ENCODE data around the gene GLI1.
"Not testable (repeated sequence)": the region's sequence is repeated elsewhere in the genome, so short reads cannot be mapped to it uniquely, and the experiment has no call there.

Gene GLI1

DNA sequence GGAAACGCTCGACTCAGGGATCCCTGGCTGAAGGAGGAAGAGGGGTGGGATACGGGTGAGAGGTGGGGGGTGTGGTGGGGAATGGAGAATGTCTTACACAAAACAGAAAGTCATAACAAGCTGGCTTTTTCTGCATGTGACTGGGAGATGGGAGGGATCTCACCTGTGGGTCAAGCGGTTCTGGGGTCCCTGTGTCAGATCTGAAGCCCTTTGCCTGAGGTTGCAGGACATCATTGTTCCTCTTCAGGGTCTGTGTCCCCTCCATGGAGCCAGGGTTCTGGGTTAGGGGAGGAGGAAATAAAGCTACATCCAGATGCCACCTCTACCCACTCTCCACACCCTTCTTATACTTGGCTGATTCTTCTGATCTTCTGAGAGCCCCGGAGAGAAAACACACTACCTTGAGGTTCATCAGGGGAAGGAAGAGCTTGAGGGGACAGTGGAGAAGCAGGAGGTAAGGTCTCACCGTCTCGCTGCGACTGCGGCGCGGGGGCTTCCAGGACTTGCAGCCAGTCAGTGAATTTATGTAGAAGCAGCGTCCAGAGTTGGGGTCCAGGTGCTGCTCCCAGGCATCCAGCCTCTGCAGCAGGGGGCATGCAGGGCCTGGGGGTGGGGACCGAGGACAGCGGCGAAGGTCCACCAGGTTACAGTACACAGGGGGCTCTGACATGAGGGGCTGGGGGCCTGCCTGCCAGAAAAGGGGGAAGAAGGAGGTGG is 17.6 kb downstream of the GLI1 start:
- no peak for DNase-seq

DNA sequence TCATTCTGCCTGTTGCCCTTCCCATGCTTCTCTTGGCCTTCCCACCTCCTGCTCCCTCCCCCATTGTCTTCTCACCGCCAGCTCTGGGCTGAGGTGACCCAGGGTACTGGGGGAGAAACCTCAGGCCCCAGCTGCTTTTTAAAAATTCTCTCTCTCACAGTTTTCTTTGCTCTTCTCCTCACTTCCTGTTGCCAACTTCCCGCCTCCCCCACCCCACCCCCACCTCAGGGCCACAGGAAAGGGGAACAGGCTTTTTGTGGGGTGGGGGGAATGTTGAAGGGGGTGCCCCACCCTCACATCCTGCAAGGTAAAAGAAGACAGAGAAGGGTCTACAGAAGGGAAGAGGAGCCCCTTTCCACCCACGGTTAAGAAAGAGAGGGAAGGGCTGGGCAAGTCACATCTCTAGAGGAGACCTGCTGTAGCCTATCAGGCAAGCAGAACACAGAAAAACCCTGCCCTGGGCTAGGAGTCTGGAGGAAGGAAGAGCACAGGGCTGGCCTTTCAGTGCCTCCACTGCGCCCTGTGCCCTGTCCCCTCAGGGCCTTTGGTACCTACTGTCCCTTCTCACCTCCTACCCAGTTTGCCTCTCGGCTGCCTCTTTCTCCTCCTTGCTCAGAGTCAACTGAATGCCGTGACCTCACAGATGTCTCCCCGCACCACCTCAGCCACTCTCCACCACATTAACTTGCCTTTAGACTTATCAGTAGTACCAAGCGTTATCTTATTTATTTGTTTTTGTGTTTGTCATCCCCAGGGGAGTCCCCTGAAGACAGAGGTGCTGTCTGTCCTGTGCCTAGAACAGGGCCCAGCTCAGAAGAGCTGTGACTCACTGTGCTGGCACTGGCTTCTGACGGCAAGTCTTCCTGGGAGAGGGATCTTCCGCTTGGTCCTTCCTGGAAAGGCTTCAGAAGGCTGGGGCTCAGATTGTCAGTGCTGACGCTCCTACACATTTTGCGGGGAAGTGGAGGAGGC is 18.4 kb downstream of the GLI1 start:
- peak; percentile 66 to 69 for DNase-seq

DNA sequence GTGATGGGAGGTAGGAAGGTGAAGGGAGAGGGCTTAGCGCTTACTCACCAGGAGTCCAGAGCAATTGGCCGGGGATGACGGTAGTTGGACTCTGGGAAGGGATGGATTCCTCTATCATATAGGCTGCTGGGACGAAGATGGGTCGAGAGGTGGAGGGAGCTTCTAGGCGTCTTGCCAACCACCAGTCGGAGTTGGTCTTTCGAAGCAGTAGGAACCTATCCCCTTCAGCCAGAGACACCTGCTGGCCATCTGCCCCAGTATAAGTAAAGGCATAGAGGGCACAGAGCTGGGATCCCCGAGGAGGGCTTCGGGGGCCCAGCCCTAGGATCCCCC is 19.4 kb downstream of the GLI1 start:
- no peak for DNase-seq

DNA sequence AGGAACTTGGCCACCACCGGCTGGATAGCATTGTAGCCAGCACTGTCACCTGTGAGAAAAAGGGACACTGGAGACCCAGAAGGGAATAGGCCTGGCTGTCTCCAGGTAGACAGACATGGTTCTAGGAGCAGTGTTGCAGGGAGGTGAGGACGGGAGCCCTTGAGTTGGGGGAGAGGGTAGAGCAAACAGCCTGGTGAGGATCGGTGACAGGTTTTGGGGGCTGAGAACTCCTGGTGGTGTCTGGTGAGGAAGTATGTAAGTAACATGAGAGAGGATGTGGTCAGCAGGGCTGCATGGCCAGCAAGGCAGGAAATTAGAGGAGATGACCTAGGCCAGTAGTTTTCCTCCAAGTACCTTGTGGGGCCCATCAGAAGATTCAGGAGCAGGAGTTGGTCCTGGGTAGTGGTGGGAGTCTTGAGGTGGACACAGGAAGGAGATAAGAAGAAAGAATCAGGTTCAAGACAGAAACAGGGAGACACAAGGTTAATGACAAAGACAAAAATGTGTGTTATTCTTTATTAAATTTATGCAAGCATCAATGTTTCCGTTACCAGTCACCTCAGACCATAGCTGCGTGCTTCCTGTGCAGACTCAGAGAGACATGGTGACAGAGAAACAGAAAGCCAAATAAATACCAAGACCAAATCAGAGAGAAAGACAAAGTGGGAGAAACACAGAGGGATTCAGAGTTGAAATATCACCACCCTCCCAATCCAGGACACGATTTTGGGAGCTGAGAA is 20.0 kb downstream of the GLI1 start, which contains the start of gene ARHGAP9:
ARHGAP9 (minus strand) TSS at position 491 of the 740 bp plus-strand sequence; CDS start at position 31, 460 bp downstream.
- peak; percentile 67 to 68 for DNase-seq

DNA sequence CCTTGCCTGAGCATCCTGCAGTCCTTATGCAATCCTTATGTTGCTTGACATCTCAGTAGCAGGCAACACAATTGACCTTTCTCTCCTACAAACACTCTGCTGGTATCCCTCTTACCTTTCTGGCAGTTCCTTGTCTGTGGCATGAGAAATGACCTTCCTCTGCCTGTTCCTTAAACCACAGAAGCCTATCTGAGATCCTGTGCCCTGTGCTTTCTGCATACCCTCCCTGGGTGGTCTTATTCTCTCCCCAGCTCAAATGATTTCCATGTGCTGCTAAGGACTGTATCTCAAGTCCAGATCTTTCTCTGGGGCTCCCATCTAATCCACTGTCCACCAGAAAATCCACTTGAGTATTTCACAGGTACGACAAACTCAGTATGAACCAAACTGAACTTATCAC is 22.1 kb downstream of the GLI1 start:
- no peak for DNase-seq

DNA sequence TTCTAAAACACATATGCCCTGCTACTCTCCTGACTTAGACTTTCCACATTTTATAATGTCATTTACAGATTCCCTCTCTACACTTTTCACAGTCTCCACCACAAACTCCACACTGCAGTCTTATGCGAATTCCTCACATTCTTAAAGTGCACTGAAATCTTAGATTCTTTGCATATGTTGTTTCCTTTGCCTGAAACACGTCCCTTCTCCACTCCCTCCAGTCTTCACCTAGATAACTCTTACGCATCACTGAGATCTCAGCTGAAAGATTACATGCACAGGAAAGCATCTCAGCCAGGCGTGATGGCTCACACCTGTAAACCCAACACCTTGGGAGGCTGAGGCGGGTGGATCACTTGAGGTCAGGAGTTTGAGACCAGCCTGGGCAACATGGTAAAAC is 23.9 kb downstream of the GLI1 start:
- DNase-seq: no peak

DNA sequence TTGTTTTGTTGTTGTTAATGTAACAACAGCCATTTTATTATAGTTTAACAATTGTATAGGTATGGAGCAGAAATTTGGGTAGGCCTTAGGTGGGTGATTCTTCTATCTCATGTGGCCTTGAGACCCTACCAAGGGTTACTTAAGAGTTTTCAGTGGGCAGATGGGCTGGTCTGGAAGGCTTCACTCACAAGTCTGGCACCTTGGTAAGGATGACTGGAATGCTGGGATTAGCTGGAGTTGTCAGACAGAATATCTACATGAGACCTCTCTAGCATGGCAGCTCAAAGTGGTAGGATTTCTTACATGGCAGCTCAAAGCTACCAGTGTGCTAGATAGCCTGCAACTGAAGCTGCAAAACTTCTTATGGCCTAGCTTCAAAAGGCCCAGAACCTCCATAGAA is 26.1 kb downstream of the GLI1 start:
- no peak for DNase-seq

DNA sequence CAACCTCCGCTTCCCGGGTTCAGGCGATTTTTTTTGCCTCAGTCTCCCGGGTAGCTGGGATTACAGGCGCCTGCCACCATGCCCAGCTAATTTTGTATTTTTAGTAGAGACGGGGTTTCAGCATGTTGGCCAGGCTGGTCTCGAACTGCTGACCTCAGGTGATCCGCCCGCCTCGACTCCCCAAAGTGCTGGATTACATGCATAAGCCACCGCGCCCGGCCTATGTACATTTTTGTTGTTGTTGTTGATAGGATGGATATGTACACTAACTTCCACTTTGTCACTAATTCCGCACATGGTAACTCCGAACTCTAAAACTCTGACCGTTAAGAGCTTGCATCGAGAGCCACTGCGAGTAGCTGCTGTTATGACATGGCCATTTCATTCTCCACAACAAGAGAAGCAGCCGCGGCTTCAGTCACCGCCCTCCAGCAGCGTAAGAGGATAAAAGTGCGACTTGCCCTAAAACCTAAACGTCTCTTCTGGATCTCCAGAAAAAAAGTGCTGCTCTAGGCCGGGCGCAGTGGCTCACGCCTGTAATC is 27.5 kb downstream of the GLI1 start:
- DNase-seq: no peak

DNA sequence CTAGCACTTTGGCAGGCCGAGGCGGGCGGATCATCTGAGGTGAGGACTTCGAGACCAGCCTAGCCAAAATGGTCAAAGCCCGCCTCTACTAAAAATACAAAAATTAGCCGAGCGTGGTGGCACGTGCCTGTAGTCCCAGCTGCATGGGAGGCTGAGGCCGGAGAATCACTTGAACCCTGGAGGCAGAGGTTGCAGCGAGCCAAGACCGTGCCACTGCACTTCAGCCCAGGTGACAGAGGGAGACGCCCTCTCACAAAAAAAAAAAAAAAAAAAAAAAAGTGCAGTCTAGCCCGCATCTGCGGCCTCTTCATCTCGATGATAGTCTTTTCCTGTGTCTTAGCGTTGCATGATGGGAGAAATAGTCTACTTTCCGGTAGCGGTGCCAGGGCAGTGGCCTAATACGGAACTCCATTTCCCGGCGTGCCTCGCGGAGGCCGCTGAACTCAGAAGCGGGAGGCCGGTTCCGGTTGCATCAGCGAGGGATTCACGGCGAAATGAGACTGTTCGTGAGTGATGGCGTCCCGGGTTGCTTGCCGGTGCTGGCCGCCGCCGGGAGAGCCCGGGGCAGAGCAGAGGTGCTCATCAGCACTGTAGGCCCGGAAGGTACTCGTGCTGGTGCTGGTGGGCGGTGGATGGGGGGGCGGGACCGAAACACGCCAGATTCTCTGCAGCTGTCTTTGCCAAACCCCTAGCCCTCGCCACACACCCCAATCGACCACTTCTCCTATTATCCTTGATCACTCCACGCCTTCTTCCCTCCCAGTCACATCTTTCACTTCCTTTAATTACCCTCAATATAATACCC is 28.2 kb downstream of the GLI1 start, which contains the start of gene MARS1:
MARS1 (plus strand) TSS at position 472 of the 805 bp plus-strand sequence; CDS start at position 495, 23 bp downstream.
- peak; percentile 93 for DNase-seq

DNA sequence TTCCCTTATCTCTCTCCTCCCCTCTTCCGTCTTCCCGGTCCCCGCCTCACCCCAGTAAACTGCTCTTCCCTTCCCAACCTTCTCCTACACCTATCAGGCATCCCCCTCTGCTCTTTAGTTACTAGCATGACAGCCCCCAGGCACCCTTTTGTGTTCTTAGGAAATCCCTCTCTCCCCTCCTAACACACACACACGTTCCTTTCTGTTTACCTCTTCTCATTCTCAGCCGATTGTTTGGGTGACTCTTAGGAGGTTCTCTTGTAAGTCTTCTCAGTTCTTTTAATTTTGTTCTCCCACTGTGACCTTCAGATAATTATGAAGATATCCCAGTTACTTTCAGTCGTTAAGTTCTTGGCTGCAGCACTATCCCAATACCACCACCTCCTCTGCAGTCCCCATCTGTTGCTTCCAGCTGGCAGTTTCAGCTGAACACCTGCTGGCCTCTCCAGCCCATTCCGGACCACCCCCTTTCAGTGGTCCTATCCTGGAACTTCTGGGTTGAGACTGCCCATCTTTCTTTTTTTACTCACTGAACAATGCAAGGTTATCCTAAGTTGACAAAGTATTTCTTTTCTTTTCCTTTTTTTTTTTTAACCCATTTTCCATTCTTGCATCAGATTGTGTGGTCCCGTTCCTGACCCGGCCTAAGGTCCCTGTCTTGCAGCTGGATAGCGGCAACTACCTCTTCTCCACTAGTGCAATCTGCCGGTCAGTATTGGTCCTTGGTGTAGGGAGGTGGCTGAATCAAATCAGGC is 29.0 kb downstream of the GLI1 start:
- DNase-seq: no peak

DNA sequence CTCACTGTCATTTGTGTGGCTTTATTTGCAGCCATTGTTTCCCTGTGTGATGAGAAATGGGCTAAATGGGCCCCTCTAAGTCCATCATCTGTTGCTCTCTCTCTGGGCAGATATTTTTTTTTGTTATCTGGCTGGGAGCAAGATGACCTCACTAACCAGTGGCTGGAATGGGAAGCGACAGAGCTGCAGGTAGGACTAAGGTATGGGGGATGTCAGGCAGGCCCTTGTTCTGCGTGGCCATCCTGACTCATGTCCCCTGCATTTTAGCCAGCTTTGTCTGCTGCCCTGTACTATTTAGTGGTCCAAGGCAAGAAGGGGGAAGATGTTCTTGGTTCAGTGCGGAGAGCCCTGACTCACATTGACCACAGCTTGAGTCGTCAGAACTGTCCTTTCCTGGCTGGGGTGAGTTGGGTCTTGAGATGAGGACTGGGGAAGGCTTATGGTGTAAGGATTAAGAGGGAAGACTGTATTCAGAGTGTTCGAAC is 29.6 kb downstream of the GLI1 start:
- no peak for DNase-seq

DNA sequence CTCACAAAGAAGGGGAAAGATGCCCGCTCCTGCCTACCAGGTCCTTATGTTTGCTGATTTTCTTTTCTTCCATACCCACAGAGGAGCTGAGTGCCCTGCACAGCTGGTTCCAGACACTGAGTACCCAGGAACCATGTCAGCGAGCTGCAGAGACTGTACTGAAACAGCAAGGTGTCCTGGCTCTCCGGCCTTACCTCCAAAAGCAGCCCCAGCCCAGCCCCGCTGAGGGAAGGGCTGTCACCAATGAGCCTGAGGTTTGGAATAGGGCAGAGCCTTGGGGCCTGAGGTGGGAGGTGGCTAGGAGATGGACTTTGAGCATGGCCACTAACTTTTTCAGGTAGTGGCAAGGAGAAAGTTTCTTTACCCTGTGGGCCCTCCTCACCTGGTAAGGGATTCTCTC is 30.5 kb downstream of the GLI1 start:
- no peak for DNase-seq

DNA sequence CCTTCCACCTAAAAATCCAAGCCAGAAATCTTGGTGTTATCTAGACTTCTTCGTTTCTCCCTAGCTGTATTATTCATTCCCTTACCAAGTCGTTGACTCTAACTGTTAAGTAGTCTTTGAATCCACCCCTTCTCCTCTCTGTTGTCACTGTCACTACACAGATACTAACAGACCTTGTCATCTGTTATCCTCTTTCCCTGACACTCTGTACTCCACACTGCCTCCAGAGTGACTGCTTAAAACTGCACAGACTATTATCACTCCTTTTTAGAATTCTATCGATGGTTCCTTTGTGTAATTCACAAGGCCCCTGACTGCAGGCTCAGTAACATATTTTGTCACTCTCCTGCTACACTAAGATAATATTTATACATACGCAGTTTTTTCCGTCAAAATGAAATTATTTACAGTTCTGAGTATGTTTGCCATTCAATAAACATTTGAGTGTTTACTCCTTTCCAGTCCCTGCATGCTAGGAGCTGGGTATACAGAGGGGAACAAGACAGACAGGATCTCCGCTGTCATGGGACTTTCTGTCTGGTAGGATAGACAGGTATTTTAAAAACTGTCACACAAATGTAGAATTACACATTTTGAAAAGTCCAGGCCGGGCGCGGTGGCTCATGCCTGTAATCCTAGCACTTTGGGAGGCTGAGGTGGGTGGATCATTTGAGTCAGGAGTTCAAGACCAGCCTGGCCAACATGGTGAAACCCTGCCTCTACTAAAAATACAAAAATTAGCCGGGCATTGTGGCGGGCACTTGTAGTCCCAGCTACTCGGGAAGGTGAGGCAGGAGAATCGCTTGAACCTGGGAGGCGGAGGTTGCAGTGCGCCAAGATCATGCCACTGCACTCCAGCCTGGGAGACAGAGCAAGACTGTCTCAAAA is 32.1 kb downstream of the GLI1 start:
- DNase-seq: no peak

DNA sequence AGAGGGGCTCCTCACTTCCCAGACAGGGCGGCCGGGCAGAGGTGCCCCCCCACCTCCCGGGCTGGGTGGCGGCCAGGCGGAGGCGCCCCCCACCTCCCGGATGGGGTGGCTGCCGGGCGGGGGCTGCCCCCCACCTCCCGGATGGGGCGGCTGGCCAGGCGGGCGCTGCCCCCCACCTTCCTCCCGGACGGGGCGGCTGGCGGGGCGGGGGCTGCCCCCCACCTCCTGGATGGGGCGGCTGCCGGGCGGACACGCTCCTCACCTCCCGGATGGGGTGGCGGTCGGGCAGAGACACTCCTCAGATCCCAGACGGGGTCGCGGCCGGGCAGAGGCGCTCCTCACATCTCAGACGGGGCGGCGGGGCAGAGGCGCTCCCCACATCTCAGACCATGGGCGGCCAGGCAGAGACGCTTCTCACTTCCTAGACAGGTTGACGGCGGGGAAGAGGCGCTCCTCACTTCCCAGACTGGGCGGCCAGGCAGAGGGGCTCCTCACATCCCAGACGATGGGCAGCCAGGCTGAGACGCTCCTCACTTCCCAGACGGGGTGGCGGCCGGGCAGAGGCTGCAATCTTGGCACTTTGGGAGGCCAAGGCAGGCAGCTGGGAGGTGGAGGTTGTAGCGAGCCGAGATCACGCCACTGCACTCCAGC is 35.6 kb downstream of the GLI1 start:
- not testable (repeated sequence) for DNase-seq

DNA sequence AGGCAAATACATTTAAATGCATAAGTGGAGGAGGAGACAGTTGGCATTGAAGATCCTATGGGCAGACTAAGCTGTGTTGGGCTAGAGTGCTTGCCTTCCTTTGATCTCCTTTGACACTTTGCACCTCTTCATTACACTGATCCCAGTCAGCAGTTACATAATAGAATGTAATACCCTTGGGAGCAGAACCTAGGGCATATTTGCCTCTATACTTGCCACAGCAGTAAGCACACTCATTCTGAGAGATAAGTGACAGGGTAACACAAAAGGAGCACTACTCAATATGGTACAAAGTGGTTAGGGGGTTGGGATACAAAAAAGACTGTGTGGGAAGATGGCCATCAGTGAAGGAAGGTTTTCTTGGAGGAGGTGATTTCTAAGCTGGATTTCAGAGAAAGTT is 37.2 kb downstream of the GLI1 start:
- DNase-seq: no peak

DNA sequence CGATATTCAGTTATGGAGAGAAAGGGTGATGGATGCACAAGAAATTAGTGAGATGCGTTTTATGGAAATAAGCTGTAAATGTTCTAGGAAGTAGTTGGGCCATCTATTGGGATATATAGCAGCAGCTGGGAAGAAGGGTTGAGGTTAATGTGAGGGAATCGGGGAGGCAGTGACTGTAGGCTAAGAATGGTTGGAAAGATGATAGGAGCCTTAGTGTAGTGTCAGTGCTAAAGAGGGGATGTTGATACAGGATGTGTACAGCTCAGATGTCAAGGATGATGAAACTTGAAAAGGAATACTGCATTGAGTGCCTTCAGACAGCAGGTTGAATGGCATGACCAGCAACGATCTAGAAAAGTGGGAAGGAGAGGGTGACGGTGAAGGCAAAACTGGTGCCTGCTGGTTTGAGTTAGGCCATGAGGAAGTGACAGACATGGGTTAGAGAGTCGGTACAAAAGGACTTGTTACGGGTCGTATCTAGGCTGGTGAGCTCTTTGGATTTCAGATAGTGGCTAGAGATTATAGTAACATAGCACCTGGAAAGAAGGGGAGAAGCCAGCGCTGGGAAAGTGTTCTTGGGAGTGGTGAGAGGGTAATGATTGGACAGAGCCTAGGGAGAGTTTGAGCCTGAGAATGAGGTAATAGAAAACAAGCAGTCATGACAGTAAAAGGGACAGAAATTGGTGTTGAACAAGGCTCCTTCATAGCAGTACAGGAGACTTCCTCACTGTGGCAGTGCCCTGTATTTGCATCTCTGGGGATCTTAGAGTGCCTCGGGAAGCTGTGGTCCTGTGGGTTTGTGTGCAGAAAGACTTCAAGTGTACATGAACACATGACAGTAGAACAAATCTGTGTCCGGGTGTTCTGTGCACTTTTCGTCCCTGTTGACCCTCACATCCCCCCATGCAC is 37.9 kb downstream of the GLI1 start:
- DNase-seq: no peak

DNA sequence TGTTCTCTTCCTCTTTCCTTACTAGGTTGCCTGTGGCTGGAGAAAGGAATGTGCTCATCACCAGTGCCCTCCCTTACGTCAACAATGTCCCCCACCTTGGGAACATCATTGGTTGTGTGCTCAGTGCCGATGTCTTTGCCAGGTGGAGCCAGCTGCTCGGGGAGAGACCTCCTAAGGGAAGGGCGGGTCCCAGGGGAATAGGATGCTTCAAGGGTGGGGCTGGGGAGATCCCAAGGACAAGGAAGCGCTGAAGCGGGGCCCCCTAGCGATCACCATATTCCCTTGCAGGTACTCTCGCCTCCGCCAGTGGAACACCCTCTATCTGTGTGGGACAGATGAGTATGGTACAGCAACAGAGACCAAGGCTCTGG is 38.5 kb downstream of the GLI1 start:
- no peak for DNase-seq

DNA sequence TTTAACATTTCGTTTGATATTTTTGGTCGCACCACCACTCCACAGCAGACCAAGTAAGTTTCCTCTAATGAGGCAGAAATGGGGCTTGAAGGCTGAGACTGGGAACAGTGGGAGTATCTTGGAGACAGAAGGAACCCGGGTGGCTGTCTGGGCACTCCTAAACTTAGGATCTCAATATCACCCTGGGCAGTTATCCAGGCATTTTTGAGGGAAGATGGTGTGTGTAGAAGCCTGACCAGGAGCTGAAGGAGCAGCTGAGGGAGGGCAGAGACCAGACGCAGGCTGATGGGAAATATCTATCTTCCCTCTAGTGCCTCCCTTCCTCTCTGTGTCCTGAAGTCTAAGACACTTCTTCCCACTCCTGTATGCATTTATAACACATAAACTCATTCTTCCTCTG is 39.0 kb downstream of the GLI1 start:
- DNase-seq: no peak
